RWPE2 (cell line): Measurements from ENCODE around the gene ESPN.

Experiments
- ATAC-seq: fragments of 200-7000 bp; cut with Tn5 transposase; 3 replicates; pipeline ENCODE4 v1.9.1; 2021; ENCODE audit warnings: low read depth
- DNase-seq: peaks from one replicate; pipeline ENCODE4 v3.0.0-alpha.2; 2020; ENCODE audit warnings: low spot score
- H3K27ac ChIP-seq: fragments of 450-650 bp; 2 replicates; pipeline ENCODE4 v1.5.1; 2017; ENCODE audit warnings: mild to moderate bottlenecking; ENCODE audit not compliant: poor library complexity, severe bottlenecking
- H3K27me3 ChIP-seq: fragments of 250-450 bp; sonication (Bioruptor Pico); 2 replicates; pipeline ENCODE4 v1.5.1; 2021; ENCODE audit warnings: mild to moderate bottlenecking, moderate library complexity; ENCODE audit not compliant: insufficient read depth, poor library complexity, severe bottlenecking
- H3K36me3 ChIP-seq: fragments of 250-450 bp; sonication (Bioruptor Pico); 2 replicates; pipeline ENCODE4 v1.5.1; 2020; ENCODE audit warnings: low read depth, mild to moderate bottlenecking, moderate library complexity
- H3K4me1 ChIP-seq: fragments of 250-450 bp; sonication (Bioruptor Pico); 2 replicates; pipeline ENCODE4 v1.5.1; 2021; ENCODE audit warnings: mild to moderate bottlenecking, moderate library complexity; ENCODE audit not compliant: insufficient read depth, poor library complexity, severe bottlenecking
- H3K4me3 ChIP-seq: fragments of 250-450 bp; sonication (Bioruptor Pico); 2 replicates; pipeline ENCODE4 v1.5.1; 2021; ENCODE audit warnings: mild to moderate bottlenecking, moderate library complexity; ENCODE audit not compliant: severe bottlenecking
- H3K9me3 ChIP-seq: fragments of 250-450 bp; sonication (Bioruptor Pico); 2 replicates; pipeline ENCODE4 v1.5.1; 2021; ENCODE audit warnings: mild to moderate bottlenecking, moderate library complexity; ENCODE audit not compliant: severe bottlenecking
- TF ChIP-seq, protein P1 (sequence below): fragments of 450-650 bp; IDR thresholded peaks from one replicate; pipeline ENCODE4 v1.5.1; 2017; ENCODE audit warnings: mild to moderate bottlenecking, moderate library complexity; ENCODE audit not compliant: poor library complexity, severe bottlenecking

ESPN gene

GRCh38 chr1:6508154-6508815, 83.7 kb downstream of the ESPN start:
- Histone ChIP-seq H3K9me3 (no peaks in the 10 kb centered on the region), H3K27ac (no peak overlapping the region), H3K4me1 (no peaks in the 10 kb centered on the region), H3K27me3 (no peaks in the 10 kb centered on the region), H3K4me3 (no peak overlapping the region), H3K36me3 (no peaks in the 10 kb centered on the region)
- DNase-seq (no peak), ATAC-seq (no peak)
- TF ChIP-seq, protein P1, sequence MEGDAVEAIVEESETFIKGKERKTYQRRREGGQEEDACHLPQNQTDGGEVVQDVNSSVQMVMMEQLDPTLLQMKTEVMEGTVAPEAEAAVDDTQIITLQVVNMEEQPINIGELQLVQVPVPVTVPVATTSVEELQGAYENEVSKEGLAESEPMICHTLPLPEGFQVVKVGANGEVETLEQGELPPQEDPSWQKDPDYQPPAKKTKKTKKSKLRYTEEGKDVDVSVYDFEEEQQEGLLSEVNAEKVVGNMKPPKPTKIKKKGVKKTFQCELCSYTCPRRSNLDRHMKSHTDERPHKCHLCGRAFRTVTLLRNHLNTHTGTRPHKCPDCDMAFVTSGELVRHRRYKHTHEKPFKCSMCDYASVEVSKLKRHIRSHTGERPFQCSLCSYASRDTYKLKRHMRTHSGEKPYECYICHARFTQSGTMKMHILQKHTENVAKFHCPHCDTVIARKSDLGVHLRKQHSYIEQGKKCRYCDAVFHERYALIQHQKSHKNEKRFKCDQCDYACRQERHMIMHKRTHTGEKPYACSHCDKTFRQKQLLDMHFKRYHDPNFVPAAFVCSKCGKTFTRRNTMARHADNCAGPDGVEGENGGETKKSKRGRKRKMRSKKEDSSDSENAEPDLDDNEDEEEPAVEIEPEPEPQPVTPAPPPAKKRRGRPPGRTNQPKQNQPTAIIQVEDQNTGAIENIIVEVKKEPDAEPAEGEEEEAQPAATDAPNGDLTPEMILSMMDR: no peak

DNA sequence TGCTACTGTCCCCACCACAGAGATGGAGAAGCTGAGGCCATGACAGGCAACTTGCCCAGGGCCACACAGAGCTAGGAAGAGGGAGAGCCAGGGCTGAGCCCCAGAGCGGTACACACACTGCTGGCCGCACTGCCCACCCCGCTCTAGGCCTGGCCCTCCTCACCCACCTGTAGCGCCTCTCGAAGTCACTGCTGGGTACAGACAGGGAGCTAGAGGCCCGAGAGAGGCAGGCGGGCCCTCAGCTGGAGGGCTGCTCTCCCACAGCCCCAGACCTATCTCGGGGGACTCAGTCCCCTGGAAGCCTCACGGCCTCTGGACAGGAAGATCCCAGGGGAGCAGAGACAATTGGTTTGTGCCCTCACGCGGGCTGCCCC, 84.2 kb downstream of the ESPN start:
- H3K4me1 ChIP-seq: no peaks in the 10 kb centered on the region
- DNase-seq (no peak), ATAC-seq (no peak; the same call in 2 of the 3 replicates)
- no peaks in the 10 kb centered on the region for H3K27me3 ChIP-seq
- no peak overlapping the region for H3K4me3 ChIP-seq
- H3K36me3 ChIP-seq: no peaks in the 10 kb centered on the region
- TF ChIP-seq, protein P1: no peak
- H3K9me3 ChIP-seq: no peaks in the 10 kb centered on the region
- no peak overlapping the region for H3K27ac ChIP-seq

DNA sequence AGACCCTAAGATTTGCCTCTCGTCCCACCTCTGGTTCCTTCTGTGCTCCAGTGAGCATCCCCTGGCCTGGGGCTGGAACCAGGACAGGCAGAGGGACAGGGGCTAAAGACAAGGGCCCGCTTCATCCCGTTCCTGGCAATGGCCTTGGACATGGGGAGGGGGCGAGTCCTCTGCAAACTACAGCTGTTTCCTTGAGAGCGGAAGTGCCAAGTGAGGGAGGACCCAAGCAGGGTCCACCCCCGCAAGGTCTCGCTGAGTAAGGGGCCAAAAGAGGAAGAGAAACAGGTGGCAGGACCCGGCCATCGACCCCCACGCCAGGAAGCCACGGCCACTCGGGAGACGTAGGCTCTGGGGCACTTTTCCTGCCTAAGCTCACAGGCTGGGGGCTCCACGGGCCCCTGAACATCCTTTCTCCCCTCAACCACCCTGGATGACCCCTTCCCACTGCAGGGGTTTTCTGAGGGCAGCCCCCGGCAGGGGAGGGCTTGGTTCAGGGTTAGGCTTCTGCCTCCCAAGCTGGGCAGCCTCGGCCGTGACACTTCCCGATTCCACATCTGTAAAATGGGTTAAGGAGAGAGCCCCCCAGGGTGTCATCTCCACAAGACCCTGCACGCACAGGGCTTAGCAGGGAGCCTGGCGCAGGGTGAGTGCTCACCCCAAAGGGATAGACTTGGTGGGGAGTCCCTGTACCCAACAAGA, 84.8 kb downstream of the ESPN start:
- no peaks in the 10 kb centered on the region for H3K27me3 ChIP-seq
- no peak for DNase-seq
- H3K36me3 ChIP-seq: no peaks in the 10 kb centered on the region
- no peak overlapping the region for H3K4me3 ChIP-seq
- TF ChIP-seq, protein P1: no peak
- H3K4me1 ChIP-seq: no peaks in the 10 kb centered on the region
- no peak for ATAC-seq
- H3K27ac ChIP-seq: no peak overlapping the region
- H3K9me3 ChIP-seq: no peaks in the 10 kb centered on the region

DNA sequence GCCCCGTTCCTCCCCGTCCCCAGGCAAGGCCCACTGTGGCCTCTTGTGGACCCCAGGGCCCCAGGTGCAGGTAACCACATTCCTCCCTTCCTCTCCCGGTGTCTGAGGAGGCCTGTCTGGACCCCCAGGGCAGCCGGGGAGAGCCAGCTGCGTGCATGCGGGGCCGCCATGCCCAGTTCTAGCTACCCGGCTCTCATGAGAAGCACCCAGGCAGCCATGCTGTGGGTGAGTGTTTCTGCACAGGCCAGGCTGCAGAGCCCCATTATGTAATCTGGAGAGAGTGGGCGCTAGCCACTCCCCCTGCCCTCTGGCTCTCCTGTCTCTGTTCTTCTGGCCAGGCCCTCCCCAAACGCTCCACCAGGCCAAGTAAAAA, 85.3 kb downstream of the ESPN start:
- no peaks in the 10 kb centered on the region for H3K36me3 ChIP-seq
- no peaks in the 10 kb centered on the region for H3K9me3 ChIP-seq
- TF ChIP-seq, protein P1: no peak
- no peak for ATAC-seq
- no peaks in the 10 kb centered on the region for H3K27me3 ChIP-seq
- H3K4me3 ChIP-seq: no peak overlapping the region
- DNase-seq: no peak
- H3K27ac ChIP-seq: no peak overlapping the region
- H3K4me1 ChIP-seq: no peaks in the 10 kb centered on the region

GRCh38 chr1:6510493-6510892, 85.9 kb downstream of the ESPN start:
- Histone ChIP-seq H3K9me3 (no peaks in the 10 kb centered on the region), H3K4me1 (no peaks in the 10 kb centered on the region), H3K27ac (no peak overlapping the region), H3K4me3 (no peak overlapping the region), H3K36me3 (no peaks in the 10 kb centered on the region), H3K27me3 (no peaks in the 10 kb centered on the region)
- ATAC-seq (no peak), DNase-seq (no peak)
- TF ChIP-seq, protein P1: no peak
